H7 (cell line): Measurements from ENCODE around the gene FOXQ1. TPM values are rescaled to one million over a fixed set of nuclear protein-coding genes. Genes with fewer than 3 reads are reported as not detected.
A peak's percentile ranks its signal among the peaks of the same experiment; 100 is the strongest.

Experiments
- DNase-seq: peaks from one replicate; pipeline ENCODE4 v3.0.0; 2012
- H3K27me3 ChIP-seq: 2 replicates; pipeline ENCODE4 v1.6.0; 2011; ENCODE audit warnings: mild to moderate bottlenecking, low read length; ENCODE audit not compliant: control insufficient read depth, insufficient read depth
- H3K36me3 ChIP-seq: replicated peaks from 2 replicates; pipeline ENCODE4 v1.5.1; 2011; ENCODE audit warnings: low read length; ENCODE audit not compliant: control insufficient read depth, insufficient read depth
- H3K4me3 ChIP-seq: 2 replicates; pipeline ENCODE4 v1.5.1; 2011; ENCODE audit warnings: low read depth, mild to moderate bottlenecking, control low read depth, low read length, moderate library complexity; ENCODE audit not compliant: insufficient read depth
- total RNA-seq: library from RNA; depleted of rRNA; stranded (reverse); fragments of >200 nt; shearing (Covaris generic); gene quantifications from 2 replicates; pipeline ENCODE4 v1.2.3, GENCODE V29; 2014; rRNA removed

FOXQ1 gene
- 3.1 and 24.8 TPM in 2 replicates for total RNA-seq

GRCh38 chr6:1311400-1312202 lies at the start of gene FOXQ1:
TSS of gene FOXQ1 (plus strand) at chr6:1312098. CDS start at chr6:1312705, 607 bp downstream.
- Histone ChIP-seq H3K4me3 (peak within 1 kb of the TSS; percentile 50), H3K27me3 (peaks cover 76% of the 10 kb centered on the region), H3K36me3 (no peaks in the 10 kb centered on the region)
- DNase-seq: peak; percentile 85

- H3K36me3 ChIP-seq: no peaks in the 10 kb centered on the region
- no peak for DNase-seq
- H3K27me3 ChIP-seq: no peaks in the 10 kb centered on the region
Measured at GRCh38 chr6:1262704-1263038, 49.2 kb upstream of the FOXQ1 start.

GRCh38 chr6:1263039-1263849 lies 48.7 kb upstream of the FOXQ1 start:
- peak; percentile 53 for DNase-seq
- H3K27me3 ChIP-seq: no peaks in the 10 kb centered on the region
- H3K4me3 ChIP-seq: no peak overlapping the region
- no peaks in the 10 kb centered on the region for H3K36me3 ChIP-seq

More at GRCh38 chr6:1262704-1263038, 49.2 kb upstream of the FOXQ1 start:
- no peak overlapping the region for H3K4me3 ChIP-seq

DNA sequence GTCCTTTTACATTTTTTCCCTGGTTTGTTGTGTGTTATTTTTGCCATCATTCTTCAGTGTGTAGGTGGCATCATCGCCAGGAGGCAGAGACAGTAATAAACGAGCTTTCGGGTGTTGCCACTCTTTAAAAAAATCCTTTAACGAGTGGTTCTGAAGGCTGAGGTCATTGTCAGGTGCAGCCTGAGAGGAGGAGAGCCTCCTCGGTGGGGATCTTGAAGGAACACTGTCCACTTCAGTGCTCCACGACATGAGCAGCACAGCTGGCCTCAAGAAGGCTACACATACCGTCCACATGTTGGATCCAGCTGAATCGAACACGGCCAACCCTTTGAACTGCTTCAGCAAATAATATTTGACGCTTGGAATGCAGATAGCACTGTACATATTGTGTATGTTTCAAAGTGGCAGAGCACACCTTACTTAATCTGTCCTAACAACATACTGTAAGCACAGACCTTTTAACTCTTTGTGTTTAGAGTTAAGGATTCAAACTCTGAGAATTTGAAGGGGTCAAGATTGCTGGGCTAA lies 48.0 kb upstream of the FOXQ1 start:
- no peaks in the 10 kb centered on the region for H3K36me3 ChIP-seq
- H3K4me3 ChIP-seq: no peak overlapping the region
- no peak for DNase-seq

GRCh38 chr6:1264619-1265445 lies 47.1 kb upstream of the FOXQ1 start:
- H3K36me3 ChIP-seq: no peaks in the 10 kb centered on the region
- no peak for DNase-seq
- no peaks in the 10 kb centered on the region for H3K27me3 ChIP-seq
- H3K4me3 ChIP-seq: no peak overlapping the region

More for the DNA sequence above, 48.0 kb upstream of the FOXQ1 start:
- no peaks in the 10 kb centered on the region for H3K27me3 ChIP-seq

DNA sequence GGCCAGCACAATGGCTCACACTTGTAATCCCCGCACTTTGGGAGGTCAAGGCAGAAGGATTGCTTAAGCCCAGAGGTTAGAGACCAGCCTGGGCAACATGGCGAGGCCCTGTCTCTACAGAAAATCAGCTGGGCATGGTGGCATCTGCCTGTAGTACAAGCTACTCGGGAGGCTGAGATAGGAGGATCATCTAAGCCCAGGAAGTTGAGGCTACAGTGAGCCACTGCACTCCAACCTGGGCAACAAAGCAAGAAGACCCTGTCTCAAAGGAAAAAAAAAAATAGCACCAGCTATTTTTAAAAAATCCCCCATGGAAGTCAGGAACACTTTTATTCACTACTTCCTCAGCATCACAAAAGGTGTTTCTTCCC lies 45.2 kb upstream of the FOXQ1 start:
- H3K36me3 ChIP-seq: no peaks in the 10 kb centered on the region
- H3K27me3 ChIP-seq: no peaks in the 10 kb centered on the region
- no peak for DNase-seq
- no peak overlapping the region for H3K4me3 ChIP-seq

- Histone ChIP-seq H3K4me3 (no peak overlapping the region), H3K36me3 (no peaks in the 10 kb centered on the region)
Measured at GRCh38 chr6:1267057-1267732, 44.7 kb upstream of the FOXQ1 start.

DNA sequence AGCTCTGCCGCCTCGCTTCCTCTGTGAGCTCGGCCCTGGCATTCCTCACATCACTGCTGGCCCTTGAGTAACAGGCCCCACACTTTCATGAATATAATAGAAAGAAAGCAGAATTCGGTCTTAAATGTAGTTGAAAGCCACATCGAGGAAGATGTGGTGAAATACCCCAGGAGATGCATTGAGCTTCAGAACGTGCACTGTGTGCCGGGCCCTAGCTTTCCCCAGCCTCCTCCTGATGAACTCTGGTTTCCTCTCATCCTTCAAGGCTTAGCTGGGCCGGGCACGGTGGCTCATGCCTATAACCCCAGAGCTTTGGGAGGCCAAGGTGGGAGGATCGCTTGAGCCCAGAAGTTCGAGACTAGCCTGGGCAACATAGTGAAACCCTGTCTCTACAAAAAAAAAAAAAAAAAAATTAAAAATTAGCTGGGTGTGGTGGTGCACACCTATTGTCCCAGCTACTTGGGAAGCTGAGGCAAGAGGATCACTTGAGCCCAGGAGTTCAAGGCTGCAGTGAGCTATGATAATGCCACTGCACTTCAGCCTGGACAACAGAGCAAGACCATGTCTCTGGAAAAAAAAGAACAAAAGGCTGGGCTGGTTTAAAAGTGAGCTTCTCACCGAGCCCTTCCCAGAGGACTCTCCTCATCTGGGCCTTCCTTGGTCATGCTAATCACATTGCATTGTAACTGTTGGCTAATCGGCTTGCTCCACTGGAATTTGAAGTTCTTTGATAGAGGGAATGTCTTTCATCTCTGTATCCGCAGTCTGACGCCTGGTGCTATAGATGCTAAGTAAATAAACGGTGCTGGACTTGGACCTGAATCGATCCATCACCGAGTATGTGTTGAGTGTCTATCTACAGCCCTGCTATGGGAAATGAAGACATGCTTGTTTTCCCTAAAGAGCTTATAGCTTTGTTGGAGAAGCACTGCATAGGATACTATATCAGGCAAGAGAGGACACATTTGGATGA lies 43.8 kb upstream of the FOXQ1 start:
- DNase-seq: no peak

More at GRCh38 chr6:1267057-1267732, 44.7 kb upstream of the FOXQ1 start:
- no peak for DNase-seq
- no peaks in the 10 kb centered on the region for H3K27me3 ChIP-seq

GRCh38 chr6:1271071-1271763 lies 40.7 kb upstream of the FOXQ1 start:
- DNase-seq: no peak

More for the DNA sequence above, 43.8 kb upstream of the FOXQ1 start:
- Histone ChIP-seq H3K27me3 (no peaks in the 10 kb centered on the region), H3K36me3 (no peaks in the 10 kb centered on the region), H3K4me3 (no peak overlapping the region)

GRCh38 chr6:1278061-1278720 lies 33.7 kb upstream of the FOXQ1 start:
- Histone ChIP-seq H3K36me3 (no peaks in the 10 kb centered on the region), H3K27me3 (no peaks in the 10 kb centered on the region), H3K4me3 (no peak overlapping the region)
- no peak for DNase-seq

More at GRCh38 chr6:1271071-1271763, 40.7 kb upstream of the FOXQ1 start:
- Histone ChIP-seq H3K36me3 (no peaks in the 10 kb centered on the region), H3K27me3 (no peaks in the 10 kb centered on the region), H3K4me3 (no peak overlapping the region)

- H3K36me3 ChIP-seq: no peaks in the 10 kb centered on the region
- H3K4me3 ChIP-seq: no peak overlapping the region
Measured at GRCh38 chr6:1279065-1279464, 32.8 kb upstream of the FOXQ1 start.

DNA sequence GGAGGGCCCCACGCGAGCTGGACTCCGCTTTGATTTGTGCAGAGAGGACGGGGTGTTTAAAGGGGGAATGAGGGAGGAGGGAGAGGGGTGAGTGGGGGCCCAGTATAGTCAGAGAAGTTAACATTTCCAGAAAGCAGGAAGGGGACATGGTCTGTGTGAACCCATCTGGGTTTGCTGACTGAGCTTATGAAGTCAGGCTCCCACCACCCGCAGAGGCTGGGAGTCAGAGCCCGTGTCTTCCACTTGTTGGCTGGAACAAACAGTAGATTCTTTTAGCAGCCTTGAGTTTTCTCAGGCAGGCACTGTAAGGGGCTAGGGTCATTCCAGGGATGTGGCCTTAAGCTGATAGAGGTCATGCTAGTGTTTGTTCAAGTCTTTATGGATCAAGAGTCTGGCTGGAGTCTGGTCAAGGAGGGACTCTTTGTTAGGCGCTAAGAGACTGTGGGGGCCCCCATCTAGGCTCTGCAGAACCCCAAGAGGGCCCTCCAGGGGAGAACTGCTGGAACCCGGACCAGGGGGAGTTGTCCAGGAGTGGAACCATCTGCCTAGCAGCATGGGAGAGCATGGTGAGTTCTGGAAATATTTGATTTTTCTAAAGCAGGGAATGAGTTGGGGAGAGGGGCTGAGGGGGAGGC lies 31.1 kb upstream of the FOXQ1 start:
- Histone ChIP-seq H3K27me3 (no peaks in the 10 kb centered on the region), H3K4me3 (no peak overlapping the region), H3K36me3 (no peaks in the 10 kb centered on the region)
- no peak for DNase-seq

More at GRCh38 chr6:1279065-1279464, 32.8 kb upstream of the FOXQ1 start:
- no peaks in the 10 kb centered on the region for H3K27me3 ChIP-seq
- DNase-seq: no peak
